MM.1S (cell line): ENCODE results near the gene ZSCAN20.

Experiments
- CTCF ChIP-seq: fragments of 300-600 bp; sonication (generic); IDR thresholded peaks from 2 replicates; pipeline ENCODE4 v1.5.1; 2016; ENCODE audit warnings: antibody characterized with exemption, low read length, mixed read lengths
- EZH2 ChIP-seq: fragments of 300-600 bp; sonication (generic); optimal IDR thresholded peaks from 2 replicates; pipeline ENCODE3; 2017; ENCODE audit warnings: low read depth, mild to moderate bottlenecking, antibody characterized with exemption, low read length, mixed read lengths
- EZH2phosphoT487 ChIP-seq: fragments of 300-600 bp; sonication (generic); IDR thresholded peaks from 2 replicates; pipeline ENCODE4 v1.6.1; 2018; ENCODE audit warnings: antibody characterized with exemption, low read length

GRCh38 chr1:33434363-33434750 lies 38.1 kb upstream of the ZSCAN20 start:
- no peak for TF ChIP-seq CTCF
- TF ChIP-seq EZH2, result no peak
- no peak for TF ChIP-seq EZH2phosphoT487
